Type B pancreatic cell (in vitro differentiated cells): ENCODE measurements around the gene PRR15L. TPM values are rescaled to one million over a fixed set of nuclear protein-coding genes. Genes with fewer than 3 reads are reported as not detected.
A peak's percentile ranks its signal among the peaks of the same experiment; 100 is the strongest.

Source experiments
- DNase-seq: peaks from one replicate; pipeline ENCODE4 v3.0.0; 2021; ENCODE audit warnings: mixed read lengths; ENCODE audit not compliant: unreplicated experiment; ENCODE audit errors: extremely low spot score
- H3K27ac Mint-ChIP-seq: 2 replicates; pipeline ENCODE4 v1.8.0; 2021; ENCODE audit warnings: mild to moderate bottlenecking, mixed read lengths
- H3K27me3 Mint-ChIP-seq: 2 replicates; pipeline ENCODE4 v1.8.0; 2021; ENCODE audit warnings: mixed read lengths
- H3K36me3 Mint-ChIP-seq: 2 replicates; pipeline ENCODE4 v1.8.0; 2021; ENCODE audit warnings: mixed read lengths
- H3K4me1 Mint-ChIP-seq: one replicate; pipeline ENCODE4 v1.8.0; 2021; ENCODE audit warnings: mixed read lengths; ENCODE audit not compliant: unreplicated experiment
- H3K4me3 Mint-ChIP-seq: 2 replicates; pipeline ENCODE4 v1.8.0; 2021; ENCODE audit warnings: mild to moderate bottlenecking, mixed read lengths
- H3K9me3 Mint-ChIP-seq: 2 replicates; pipeline ENCODE4 v1.8.0; 2021; ENCODE audit warnings: mixed read lengths
- total RNA-seq: library from RNA; stranded (reverse); gene quantifications from 2 replicates; pipeline ENCODE4 v1.2.1, GENCODE V29; 2021; ENCODE audit warnings: low replicate concordance
- TF ChIP-seq, protein P1 (sequence below): fragments of 200-600 bp; sonication (generic); conservative IDR thresholded peaks from 2 replicates; pipeline ENCODE4 v1.5.0; 2021; ENCODE audit warnings: antibody characterized with exemption, mild to moderate bottlenecking

The PRR15L gene
- total RNA-seq, 1 donor from 2014 or later, result 20.0 TPM

DNA sequence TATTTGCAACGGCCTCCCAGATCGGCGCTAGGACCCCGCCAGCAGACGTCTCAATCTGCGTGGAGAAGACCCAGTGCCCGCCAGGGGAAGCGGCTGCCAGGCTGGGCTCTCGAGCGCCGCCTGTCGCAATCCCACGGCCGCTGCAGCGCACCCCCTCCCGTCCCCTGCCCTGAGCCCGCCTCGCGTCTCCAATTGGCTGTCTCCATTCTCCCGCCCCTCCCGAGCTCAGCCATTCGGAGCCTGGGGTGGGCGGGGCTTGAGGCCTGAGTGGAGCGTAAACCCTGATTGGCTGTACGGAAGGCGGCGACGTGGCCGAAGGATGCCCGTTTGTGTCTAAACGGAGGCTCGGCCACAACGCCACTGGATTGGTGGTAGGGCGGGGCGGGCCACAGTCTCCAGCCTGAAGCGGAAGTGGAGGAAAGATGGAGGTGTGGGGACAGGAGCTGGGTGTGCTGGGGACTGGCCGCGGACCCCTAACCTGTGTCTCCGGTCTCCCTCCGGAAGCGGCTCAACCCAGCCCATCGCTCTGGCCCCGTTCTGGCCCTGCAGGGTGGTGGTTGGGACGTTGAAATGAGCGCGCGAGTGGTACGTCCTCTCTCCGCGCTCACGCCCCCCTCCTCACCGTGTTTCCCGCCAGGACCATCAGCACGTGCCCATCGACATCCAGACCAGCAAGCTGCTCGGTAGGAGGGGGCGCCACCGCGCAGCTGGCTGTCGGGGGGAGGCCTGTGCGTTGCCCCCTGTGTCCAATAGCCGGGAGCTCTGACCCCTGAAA, 13.2 kb upstream of the PRR15L start, which contains the start of gene CDK5RAP3:
Gene CDK5RAP3, plus strand, starts transcription at position 389 of the 775 bp plus-strand sequence. Its CDS starts 34 bp downstream, at position 423.
- Mint-ChIP-seq H3K27ac (peak within 1 kb of the TSS; percentile 95), H3K4me3 (peak within 1 kb of the TSS; percentile 97), H3K36me3 (peaks cover 12% of the 10 kb centered on the region), H3K4me1 (peaks cover 11% of the 10 kb centered on the region), H3K9me3 (no peaks in the 10 kb centered on the region), H3K27me3 (no peaks in the 10 kb centered on the region)
- TF ChIP-seq, protein P1, sequence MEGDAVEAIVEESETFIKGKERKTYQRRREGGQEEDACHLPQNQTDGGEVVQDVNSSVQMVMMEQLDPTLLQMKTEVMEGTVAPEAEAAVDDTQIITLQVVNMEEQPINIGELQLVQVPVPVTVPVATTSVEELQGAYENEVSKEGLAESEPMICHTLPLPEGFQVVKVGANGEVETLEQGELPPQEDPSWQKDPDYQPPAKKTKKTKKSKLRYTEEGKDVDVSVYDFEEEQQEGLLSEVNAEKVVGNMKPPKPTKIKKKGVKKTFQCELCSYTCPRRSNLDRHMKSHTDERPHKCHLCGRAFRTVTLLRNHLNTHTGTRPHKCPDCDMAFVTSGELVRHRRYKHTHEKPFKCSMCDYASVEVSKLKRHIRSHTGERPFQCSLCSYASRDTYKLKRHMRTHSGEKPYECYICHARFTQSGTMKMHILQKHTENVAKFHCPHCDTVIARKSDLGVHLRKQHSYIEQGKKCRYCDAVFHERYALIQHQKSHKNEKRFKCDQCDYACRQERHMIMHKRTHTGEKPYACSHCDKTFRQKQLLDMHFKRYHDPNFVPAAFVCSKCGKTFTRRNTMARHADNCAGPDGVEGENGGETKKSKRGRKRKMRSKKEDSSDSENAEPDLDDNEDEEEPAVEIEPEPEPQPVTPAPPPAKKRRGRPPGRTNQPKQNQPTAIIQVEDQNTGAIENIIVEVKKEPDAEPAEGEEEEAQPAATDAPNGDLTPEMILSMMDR, result peak; percentile 92
- peak; percentile 100 for DNase-seq

DNA sequence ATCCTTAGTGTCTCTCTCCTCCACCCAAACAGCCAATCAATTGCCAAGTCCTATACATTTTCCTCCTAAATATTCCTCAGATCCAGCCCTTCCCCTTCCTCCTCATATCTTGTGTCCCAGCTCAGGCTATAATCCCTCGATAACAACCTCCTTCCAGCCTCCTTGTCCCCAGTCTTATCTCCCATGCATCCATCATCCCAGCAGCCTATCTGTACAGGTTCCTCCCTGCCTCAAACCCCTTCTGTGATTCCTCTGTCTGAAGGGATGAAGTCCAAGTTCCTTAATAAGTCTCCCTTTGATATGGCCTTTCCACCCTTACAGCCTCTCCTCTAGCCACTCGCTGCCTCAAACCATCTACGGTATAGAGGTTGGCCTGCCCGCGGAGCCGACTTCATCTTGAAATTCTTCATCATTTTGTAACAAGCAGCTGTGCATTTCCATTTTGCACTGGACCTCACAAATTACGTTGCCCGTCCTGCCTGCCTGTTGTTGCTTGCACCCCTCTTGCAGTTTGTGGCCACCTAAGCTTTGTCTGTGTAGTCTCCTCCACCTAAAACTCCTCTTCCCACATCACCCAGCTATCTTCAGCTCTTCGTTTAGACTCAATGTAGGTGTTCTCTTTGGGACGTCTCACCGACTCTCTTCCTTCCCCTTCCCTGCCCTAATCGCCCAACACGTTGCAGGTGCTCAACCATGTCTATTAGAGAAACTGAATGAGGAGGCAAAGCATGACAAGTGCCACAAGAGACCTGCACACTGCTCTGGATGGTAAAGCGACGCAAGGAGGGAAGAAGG, 12.4 kb upstream of the PRR15L start:
- H3K27ac Mint-ChIP-seq, result peak overlapping the region; percentile 95
- peaks cover 6% of the 10 kb centered on the region for H3K36me3 Mint-ChIP-seq
- peaks cover 11% of the 10 kb centered on the region for H3K4me1 Mint-ChIP-seq
- TF ChIP-seq, protein P1, result no peak
- no peak for DNase-seq
- H3K27me3 Mint-ChIP-seq, result no peaks in the 10 kb centered on the region
- H3K9me3 Mint-ChIP-seq, result no peaks in the 10 kb centered on the region
- peak overlapping the region; percentile 97 for H3K4me3 Mint-ChIP-seq

DNA sequence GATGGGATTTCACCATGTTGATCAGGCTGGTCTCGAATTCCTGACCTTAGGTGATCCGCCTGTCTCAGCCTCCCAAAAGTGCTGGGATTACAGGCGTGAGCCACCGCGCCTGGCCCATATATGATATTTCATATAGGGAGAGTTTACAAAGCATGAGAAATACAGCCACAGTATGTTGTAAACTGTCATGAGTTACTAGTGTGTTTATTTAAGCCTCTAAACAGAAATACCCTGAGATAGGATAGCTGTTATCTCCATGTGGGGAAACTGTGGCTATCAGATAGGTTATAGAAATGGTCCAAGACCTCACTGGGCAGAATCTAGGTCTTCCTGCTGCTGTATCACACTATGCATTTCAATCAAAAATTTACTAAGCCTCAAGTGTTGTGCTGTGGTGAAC, 11.2 kb upstream of the PRR15L start:
- Mint-ChIP-seq H3K27me3 (no peaks in the 10 kb centered on the region), H3K4me3 (no peak overlapping the region), H3K27ac (no peak overlapping the region), H3K9me3 (no peaks in the 10 kb centered on the region), H3K36me3 (peaks cover under 1% of the 10 kb centered on the region), H3K4me1 (peaks cover 11% of the 10 kb centered on the region)
- TF ChIP-seq, protein P1, result no peak
- DNase-seq, result no peak

DNA sequence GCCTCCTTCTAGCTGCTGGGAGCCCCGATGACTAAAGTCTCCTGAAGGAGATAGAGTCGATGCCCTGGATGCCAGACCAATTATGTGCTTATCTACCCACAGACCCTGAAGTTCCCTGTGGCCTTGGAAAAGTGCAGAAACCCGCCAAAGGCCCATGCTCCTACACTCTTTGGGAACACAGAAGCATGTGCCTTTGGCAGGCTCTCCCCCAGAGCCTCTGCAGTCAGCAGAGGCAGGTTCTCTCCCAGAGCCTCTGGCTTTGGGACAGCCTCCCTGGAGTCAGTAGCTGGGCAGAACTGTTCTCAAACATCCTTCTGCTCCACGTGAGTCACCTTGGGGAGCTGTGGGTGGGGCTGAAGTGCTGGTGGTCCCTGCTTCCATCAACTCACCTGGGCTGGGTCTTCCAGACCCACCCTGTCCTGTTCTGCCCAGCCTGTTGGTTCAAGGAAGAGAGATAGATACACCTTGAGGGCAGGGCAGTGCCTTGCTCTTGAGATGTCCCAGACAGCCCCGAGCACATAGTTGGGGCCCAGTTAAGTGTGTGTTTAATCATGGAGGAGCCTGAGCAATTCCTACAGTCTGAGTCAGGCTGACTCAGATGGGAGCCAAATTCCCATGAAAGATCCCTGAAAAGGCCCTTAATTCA, 10.0 kb upstream of the PRR15L start:
- TF ChIP-seq, protein P1, result no peak
- no peaks in the 10 kb centered on the region for H3K27me3 Mint-ChIP-seq

DNA sequence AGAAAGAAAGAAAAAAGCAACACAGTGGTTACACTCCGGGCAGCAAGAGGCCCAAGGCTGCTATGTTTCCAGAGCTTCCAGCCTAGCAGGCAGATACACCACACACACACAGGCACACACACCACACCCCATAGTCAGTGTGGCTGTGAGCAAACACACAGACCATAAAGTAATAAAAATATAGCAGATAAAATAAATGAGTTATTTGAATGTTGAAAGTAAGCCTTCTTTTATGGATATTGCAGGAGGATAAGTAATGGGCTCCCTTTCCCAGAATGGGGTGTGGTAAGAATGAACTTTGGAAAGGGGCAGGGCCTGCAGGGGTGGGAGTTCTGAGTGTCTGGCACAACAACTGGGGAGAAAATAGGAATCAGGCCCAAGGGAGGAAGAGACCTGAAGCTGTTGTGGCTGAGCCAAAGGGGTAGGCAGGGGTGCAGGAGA, 8.4 kb upstream of the PRR15L start:
- Mint-ChIP-seq H3K4me3 (peak overlapping the region; percentile 67), H3K9me3 (peaks cover 6% of the 10 kb centered on the region), H3K36me3 (no peaks in the 10 kb centered on the region), H3K4me1 (peaks cover 11% of the 10 kb centered on the region), H3K27me3 (no peaks in the 10 kb centered on the region), H3K27ac (peak overlapping the region; percentile 85)
- TF ChIP-seq, protein P1, result no peak
- DNase-seq, result no peak

More for the DNA sequence above, 10.0 kb upstream of the PRR15L start:
- Mint-ChIP-seq H3K4me3 (no peak overlapping the region), H3K4me1 (peaks cover 11% of the 10 kb centered on the region), H3K9me3 (no peaks in the 10 kb centered on the region), H3K36me3 (no peaks in the 10 kb centered on the region), H3K27ac (peak overlapping the region; percentile 75)
- DNase-seq, result no peak
